GM18870 (cell line): ENCODE data around the gene IL11.

Experiments
- ATAC-seq: cut with Tn5 transposase; IDR thresholded peaks from one replicate; pipeline ENCODE4 v1.9.1; 2021; ENCODE audit warnings: moderate library complexity; ENCODE audit not compliant: unreplicated experiment

Gene IL11

DNA sequence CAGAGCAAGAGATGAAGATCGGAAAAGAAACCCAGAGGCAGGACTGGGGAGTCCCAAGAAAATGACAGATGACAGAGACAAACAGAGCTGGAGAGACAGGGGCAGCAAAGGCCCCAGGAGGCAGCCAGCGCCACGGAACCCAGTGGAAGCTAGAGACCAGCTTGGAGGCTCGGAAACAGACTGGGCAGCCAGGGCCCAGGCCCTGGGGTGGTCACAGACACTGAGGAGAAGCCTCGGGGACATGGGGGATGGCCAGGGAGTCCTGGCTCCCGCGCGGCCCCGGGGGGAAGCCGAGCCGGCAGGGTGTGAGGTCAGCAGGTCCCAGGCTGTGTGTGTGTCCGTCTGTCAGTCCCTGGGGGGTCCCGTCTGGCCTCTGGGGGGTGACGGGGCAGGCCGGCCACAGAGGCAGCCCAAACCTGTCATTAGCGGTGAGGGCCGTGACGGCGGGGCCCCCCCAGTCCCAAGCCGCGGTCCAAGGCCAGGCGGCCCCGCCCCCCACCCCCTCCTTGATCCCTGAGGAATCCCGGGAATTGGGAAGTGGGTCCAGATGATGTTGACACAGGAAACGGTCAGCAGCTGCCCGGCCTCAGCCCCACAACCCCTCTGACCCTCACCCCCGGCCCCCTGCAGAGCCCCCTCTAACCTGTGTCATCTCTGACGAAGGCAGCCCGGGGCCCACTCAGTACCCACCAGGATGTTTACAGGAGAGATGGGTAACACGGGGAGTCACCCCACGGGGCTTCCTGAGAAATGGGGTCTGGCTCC is 3.9 kb upstream of the IL11 start:
- ATAC-seq: no peak

DNA sequence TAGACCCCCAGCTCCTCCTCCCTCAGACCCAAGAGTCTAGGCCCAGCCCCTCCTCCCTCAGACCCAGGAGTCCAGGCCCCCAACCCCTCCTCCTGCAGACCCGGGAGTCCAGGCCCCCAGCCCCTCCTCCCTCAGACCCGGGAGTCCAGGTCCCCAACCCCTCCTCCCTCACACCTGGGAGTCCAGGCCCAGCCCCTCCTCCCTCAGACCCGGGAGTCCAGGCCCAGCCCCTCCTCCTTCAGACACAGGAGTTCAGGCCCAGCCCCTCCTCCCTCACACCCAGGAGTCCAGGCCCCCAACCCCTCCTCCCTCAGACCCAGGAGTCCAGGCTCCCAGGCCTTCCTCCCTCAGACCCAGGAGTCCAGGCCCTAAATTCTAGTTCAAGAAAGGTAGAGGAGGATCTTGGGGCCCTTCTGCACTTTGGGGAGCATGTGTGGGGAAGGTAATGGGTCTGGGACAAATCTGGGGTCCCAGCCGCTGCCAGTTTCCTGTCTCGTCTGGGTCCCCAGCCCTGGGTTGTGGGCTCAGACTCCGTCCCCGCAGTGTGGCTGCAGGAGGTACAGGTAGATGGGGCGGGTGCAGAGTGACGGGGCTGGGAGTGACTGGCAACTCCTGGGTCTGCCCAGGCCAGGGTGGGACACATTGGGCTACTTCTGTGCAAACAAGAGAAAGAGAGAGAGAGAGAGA is 3.2 kb upstream of the IL11 start:
- no peak for ATAC-seq

DNA sequence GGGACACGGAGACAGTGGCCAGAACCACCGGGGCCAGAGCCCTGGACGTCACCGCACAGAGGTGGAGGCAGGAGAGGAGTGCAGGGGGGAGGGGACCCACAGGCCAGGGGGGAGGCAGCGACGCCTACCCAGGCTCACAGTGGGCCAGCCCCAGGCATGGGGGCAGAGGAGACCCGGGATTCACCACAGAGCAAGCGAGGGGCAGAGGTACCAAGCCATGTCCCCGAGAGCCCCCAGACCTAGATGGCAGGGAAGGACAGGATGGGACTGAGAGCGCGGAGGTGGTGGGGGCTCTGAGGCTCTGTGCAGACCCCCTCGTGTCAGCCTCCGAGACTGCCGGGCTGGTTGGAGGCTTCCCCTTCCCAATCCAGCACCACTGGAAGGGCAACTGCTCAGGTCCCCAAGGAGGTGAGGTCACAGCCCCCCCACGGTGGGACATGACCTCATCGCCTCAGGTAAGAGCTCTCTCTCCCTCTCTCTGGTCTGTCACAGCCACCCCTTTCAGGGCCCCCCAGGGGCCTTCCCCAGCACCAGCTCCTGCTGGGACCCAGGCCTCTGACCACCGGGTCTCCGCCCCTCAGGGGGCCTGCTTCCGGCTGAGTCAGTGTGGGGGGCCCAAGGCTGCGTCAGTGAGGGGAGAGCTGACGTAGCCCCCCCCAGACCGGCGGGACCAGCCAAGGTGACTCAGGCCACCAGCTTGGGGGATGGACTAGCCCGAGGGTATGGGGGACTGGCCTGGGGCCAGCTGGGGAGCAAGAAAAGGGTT is 2.2 kb upstream of the IL11 start:
- ATAC-seq: no peak

DNA sequence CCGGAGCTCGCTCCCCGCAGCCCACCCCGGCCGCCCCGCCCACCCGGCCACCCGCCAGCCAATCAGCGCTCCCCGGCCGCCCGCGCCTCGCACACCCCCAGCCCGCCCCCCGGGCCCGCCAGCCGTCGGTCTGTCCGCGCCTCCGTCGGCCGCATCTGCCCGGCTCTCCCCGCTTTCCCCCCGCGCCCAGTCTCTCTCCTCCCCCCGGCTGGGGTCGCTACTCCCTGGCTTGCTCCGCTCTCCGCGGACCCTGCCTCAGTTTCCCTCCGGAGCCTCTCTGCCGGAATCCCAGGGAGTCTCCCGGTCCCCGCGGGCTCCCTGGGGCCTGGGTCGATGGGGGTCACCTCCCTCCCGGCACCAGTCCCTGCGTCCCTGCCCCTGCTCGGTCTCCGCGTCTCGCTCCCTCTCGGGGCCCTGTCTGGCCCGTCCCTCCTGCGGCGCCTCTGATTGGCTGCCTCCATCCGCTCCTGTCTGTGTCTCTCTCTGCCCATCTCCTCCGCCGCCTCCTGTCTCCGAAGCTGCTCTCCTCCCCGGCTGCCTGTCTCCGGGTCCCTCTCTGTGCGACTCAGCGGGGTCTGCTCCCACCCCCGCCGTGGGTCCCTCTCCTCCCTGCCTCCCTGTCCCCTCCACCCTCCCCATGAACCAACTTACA is 484 bp downstream of the IL11 start:
- ATAC-seq: no peak

DNA sequence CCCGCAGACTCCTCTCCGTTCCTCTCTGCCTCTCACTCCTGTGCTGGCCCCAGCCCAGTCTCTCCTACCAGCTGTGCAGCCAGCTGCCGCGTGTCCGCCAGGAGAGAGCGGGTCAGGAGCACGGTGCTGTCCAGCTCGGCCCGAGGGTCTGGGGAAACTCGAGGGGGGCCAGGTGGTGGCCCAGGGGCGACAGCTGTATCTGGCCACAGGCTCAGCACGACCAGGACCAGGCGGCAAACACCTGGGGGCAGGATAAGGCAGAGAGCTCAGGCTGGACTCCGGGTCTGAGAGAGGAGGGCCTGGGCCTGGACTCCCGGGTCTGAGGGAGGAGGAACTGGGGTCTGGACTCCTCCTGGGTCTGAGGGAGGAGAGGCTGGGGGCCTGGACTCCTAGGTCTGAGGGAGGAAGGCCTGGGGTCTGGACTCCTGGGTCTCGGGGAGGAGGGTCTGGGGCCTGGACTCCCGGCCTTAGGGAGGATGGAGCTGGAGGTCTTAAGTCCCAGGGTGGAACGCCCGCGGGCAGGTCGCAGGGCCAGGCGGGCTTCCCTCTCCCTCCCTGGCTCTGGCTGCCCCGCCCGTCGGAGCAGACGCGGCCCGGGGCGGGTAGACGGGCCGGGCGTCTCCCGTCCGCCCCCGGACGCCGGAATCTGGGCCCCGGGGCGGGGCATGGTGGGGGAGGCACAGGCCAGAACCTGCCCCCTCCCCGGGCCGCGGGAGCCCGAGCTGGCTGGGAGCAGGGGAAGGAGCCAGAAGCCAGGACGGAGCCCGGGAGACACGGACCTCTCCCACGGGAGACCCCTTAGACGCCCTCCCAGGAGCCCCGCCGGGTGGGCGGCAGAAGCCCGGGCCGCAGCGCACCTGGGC is 1.3 kb downstream of the IL11 start:
- no peak for ATAC-seq

DNA sequence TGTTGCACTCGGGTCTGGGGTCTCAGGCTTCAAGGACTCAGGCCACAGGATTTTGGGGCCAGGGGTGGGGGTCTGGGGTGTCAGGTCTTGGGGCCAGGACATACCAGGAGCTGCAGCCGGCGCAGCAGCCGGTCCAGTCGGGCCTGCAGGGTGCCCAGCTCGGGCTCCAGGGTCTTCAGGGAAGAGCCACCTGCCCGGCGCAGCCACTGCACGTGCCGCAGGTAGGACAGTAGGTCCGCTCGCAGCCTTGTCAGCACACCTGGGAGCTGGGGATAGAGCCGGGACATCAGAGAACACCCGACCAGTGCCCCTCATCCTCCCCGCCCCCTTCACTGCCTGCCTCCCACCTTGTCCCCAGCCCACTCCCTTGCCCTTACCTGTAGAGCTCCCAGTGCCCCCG is 2.2 kb downstream of the IL11 start:
- ATAC-seq: no peak

DNA sequence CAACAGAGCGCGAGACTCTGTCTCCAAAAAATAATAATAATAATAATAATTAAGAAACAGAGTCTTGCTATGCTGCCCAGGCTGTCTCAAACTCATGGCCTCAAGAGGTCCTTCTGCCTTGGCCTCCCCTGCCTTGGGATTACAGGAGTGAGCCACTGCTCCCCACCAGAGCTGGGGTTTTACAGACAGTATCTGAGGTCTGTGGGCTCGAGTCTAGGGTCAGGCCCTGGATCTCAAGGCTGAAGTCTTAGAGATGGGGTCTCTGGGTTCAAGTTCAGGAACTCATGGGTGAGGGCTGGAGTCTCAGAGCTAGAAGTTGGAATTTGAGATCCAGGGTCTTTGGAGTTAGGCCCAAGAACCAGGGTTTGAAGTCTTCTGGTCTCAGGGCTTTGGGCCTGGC is 3.5 kb downstream of the IL11 start:
- ATAC-seq: no peak

DNA sequence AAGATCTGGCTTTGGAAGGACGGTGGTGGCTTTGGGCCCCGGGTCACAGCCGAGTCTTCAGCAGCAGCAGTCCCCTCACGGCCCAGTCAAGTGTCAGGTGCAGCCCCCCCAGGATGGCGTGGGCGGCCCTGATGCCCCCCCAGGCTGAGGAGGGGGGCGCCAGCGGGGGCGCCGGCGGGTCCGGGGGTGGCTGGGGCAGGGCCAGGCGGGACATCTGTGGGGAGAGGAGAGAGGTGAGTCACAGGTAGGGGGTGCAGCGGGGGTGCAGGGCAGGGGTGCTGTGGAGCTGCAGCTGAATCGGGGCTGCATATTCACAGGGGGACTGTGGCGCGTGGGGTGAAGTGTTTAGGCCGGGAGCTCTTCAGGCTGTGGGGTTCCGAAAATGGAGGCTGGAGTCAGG is 4.3 kb downstream of the IL11 start:
- no peak for ATAC-seq

DNA sequence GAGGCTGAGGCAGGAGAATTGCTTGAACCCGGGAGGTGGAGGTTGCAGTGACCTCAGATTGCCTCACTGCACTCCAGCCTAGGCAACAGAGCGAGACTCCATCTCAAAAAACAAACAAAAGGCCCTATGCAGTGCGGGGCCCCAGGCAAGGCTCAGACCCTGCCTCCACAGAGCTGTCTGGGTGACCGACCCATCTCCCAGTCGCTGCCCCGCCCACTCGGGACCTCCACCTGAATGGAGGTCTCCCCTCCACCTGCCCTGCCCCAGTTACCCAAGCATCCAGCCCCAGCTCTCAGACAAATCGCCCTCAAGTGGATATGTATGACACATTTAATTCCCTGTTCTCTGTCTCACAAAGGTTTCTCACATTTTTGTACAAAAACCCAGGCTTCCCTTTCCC is 5.0 kb downstream of the IL11 start:
- ATAC-seq: no peak

DNA sequence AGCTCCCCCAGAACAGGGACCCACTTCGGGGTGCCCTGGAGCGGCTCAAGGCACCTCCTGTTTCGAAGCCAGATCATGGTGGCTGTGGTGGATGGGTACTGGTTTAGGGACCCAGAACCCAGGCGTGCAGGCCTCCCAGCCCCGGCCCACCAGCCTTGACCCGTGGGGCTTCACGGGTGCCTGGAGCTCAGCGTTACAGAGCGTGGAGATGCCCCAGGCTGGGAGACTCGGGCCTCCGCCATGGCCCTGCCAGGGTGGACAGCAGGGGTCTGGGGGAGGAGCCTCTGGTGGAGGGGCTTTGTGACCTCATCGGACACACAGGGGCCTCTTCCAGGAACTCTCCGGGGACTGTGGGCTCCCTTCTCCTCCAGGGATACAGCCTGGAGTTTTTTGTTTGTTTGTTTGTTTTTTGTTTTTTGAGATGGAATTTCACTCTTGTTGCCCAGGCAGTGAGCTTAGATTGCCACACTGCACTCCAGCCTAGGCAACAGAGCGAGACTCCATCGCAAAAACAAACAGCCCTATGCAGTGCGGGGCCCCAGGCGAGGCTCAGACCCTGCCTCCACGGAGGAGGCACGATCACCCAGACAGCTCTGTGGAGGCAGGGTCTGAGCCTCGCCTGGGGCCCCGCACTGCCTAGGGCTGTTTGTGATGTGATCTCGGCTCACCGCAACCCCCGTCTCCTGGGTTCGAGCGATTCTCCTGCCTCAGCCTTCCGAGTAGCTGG is 7.1 kb downstream of the IL11 start, which contains the start of gene GARIN5B:
Gene GARIN5B (minus strand): TSS at position 271 of the 727 bp plus-strand sequence. CDS start 194 bp downstream, at position 77.
- no peak for ATAC-seq

DNA sequence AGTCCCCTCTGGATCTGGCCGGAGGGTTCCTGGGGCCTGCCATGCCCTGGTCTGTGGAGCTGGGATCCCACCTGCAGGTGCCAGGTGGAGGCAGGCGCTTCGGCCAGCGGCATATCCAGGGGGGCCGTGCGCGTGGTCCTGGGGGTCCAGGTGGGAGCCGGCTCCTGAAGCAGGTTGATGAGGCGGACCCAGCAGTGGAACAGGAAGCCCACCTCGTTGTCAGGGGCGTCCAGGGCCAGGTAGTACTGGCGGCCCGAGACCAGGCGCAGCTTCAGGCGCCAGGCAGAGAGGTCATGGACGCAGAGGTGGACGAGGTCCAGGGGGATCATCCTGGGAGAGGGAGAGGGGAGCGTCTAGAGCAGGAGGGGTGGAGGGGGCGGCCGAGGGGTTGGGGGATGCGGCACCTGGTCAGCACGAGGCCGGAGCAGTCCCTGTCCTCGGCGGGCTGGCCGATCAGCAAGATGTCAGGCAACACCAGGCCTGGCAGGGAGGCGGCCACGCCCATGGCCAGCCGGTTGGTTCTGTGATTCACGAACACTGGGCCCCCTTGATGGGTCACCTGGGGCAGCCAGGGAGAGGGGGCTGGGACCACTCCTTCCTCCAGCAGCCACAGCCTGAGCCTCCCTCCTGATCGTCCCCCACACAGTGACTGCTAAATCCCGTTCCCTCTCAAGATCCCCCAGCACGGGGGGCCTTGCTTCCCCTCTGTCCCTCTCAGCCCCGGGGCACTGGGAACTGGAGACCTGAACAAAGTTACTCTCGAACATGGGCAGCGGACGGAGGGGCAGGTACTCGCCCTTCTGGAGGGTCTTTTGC is 7.9 kb downstream of the IL11 start:
- ATAC-seq: no peak

DNA sequence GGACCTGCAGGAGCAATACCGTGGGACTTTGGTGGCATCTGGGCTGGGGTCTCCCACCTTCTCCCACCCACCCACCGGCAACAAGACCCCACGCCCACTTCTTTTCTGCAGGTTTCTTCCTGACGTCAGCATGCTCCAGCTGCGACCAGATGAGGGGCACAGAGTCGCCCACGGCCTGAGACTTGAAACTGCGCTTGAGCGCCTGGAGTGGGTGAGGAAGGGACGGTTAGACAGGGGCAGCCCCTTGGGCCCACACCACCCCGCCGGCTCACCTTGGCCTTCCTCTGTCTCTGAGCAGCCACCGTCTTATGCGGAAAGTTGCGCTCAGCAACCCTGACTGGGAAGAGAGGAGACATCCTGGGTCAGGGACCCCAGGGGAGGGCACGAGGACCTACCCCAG is 9.4 kb downstream of the IL11 start:
- ATAC-seq: no peak

DNA sequence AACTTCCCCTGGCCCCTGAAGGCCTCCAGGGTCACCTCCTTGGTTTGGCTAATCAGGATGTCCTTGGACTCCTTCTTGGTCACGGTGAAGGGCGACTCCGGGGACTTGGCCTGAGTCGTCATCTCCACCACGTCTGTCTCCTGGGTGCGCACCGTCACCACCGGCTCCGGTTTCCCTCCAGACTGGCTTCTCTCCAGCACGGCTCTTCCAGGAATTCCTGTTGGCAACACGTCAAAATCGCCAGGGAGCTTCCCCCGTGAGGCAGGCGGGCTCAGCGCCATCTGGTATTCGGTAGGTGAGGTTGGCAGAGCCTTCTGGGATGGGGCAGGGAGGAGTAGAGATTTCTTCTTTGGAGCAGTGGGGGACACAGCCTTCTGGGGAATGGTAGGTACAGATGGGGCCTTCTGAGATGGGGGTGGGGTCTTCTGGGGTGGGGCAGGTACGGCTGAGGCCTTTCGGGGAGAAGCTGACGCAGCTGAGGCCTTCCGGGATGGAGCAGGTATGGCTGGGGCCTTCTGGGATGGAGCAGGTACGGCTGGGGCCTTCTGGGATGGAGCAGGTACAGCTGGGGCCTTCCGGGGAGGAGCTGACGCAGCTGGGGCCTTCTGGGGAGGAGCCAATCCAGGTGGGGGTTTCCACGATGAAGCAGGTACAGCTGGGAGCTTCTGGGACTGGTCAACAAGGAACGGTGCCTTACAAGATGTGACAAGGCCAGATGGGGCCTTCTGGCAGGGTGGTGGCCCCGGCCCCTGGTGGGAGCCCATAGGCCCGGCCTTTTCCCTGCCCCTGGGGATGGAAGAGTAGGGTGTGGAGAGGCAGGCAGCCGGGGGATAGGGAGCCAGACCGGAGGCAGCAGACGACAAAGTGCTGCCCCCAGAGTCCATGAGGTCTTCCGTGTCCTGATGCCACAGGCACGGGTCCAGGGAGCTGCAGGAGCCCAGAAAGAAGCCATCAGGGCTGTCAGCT is 11.0 kb downstream of the IL11 start:
- no peak for ATAC-seq

DNA sequence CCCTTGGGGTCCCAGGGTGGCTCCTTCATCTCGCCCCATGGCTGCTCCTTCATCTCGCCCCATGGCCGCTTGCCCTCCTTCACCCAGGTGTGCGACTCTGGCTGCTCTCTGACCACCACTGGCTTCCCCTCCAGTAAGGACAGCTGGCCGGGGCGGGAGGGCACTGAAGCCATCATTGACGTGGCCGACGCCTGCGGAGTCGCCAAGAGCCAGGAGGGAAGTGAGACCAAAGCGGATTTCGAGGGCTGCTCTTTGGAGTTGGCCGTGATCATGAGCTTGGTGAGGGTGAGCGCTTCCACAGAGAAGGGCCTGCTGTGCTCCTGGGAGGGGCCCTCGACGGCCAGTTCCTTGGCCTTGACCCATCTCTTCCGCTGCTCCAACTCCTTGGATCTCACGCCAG is 11.8 kb downstream of the IL11 start:
- ATAC-seq: no peak

DNA sequence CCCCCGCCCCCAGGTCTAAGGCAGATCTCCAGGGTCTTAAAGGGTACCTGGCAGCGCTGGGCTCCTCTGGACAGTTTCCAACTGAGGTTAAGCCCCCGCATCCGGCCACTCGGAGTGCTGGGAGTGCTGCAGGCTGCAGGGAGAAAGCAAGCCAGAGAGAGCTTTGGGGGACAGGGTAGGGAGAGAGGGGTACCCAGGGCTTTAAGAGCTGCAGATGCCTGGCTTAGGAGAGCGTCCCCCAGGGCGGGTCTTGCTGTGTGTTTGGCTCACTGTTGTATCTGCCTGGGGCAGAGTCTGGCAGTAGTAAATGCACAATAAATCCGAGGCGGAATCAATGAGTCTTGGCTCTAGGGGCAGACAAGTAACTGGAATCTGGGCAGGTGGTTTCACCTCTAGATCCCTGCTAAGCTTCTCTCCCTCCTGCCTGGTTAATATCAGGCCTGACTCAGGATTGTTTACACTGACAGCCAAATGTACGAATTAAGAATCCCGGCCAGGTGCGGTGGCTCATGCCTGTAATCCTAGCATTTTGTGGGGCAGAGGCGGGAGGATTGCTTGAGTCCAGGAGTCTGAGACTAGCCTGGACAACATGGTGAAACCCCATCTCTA is 14.9 kb downstream of the IL11 start:
- no peak for ATAC-seq

DNA sequence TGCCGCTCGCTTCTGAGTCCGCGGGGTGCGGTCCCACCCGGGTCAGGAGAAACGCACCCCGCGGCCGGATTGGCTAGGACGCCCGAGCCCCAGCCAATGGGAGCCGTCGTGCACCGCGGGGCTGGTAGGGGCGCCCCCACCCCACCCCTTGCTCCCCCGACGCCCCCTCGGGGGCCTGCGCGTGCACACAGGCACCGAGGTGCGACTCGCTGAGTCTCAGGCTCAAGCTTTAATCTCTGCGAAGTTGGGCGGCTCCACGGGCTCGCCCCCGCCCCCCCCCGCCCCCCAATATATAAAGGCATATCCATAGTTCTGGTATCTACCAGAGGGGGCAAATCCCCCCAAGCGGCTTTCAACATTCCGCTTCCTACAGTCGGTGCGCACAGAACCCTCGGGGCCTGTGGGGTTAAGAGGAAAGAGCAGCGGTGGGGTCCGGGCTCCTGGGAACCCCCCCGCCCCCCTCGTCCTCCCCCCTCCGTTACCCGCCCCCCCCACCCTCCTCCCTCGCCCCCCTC is 15.5 kb downstream of the IL11 start, which contains the start of gene COX6B2:
Gene COX6B2 (minus strand): TSS at position 22 of the 515 bp plus-strand sequence. CDS start 198 bp downstream, outside the sequence.
- no peak for ATAC-seq
